Activated CD8-positive, alpha-beta memory T cell treated with anti-CD3 and anti-CD28 coated beads for 1 hour (primary cell): ENCODE results near the gene ZBED5.
A peak's percentile ranks its signal among the peaks of the same experiment; 100 is the strongest.
"Not testable (repeated sequence)": the region's sequence is repeated elsewhere in the genome, so short reads cannot be mapped to it uniquely, and the experiment has no call there.

Experiments
- DNase-seq, 2 donors: peaks; one replicate each; pipeline ENCODE4 v3.0.0-alpha.2; 2020; ENCODE audit warnings: low read depth in 1 of 2; ENCODE audit errors: extremely low read depth in 1 of 2

Gene ZBED5

GRCh38 chr11:10857709-10858438 lies at the start of gene ZBED5:
TSS of gene ZBED5 (minus strand) at chr11:10858053. CDS start at chr11:10854945, 3,108 bp downstream.
- DNase-seq, result peak; percentile 84 to 92

GRCh38 chr11:10906521-10906920 lies 48.7 kb upstream of the ZBED5 start:
- DNase-seq, result no peak

DNA sequence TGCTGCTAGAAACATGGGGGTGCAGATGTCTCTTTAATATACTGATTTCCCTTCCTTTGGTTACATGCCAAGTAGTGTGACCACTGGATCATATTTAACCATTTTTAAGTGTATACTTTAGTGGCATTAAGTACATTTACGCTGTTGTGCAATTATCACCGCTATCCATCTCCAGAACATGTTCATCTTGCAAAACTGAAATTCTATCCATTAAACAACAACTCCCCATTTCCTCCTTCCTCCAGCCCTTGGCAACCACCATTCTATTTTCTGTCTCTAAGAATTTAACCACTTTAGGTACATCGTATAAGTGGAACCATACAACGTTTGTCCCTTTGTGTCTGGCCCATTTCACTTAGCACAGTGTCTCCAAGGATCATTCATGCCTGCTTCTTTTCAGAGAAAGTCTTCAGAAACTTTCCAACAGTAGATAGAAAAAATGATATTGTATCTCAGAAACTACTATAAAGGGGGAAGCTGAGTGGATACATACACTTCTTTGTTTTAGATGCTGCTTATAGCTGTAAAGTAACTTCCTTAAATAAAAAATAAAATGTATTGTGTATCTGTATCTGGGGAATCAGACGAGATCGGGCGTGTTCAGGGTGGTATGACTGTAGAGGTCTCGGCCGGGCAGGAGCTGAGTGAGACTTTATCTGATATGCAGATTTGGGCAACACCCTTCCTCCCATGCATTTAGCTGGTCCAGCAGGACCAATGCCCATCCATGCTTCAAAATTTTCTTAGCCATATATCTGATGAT lies 44.6 kb upstream of the ZBED5 start:
- DNase-seq, result no peak

GRCh38 chr11:10900681-10901415 lies 43.0 kb upstream of the ZBED5 start:
- no peak for DNase-seq

DNA sequence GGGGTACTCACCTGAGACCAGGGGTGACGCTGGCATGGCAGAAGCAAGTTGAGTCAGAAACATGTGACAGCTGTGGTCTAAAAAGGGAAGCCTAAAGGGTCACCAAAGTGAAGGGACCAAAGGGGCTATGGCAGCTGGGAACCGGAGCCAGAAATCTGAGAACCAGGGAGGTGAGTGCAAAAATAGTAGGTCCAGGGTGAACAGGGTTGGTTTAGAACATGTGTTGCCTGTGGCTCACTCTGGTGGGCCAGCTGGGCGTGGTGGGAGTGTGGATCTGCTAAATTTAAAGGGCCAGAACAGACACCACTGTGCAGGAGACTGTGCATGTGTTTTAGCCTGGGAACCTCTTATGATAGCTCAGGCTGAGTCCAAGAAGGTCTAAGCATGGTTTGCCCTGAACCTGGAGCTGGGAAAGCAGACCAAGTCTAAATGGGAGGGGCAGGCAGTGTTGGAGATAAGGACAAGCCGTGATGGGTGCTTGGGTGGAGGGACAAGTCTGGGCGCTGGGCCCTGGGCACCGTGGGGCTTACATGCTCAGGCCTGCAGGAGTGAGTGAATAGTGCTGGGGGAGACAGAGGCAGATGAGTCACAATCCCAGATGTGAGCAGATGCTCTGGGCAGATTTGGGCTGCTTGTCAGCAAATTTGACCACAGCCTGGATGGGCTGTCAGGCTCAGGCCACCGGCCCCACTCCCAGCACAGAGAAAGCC lies 41.4 kb upstream of the ZBED5 start:
- no peak for DNase-seq

DNA sequence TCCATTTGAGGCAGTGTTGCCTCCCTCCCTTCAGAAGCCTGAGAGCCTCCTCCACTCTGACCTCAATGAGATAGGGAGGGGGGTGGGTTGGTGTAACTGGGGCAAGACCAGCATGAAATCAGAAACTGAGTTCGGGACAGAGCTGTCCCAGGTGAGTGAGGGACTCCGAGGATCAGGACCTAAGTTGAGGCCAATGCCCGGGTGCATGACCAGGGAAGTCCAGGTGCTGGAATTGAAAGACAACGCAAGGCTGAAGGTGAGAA lies 40.8 kb upstream of the ZBED5 start:
- DNase-seq, result no peak

DNA sequence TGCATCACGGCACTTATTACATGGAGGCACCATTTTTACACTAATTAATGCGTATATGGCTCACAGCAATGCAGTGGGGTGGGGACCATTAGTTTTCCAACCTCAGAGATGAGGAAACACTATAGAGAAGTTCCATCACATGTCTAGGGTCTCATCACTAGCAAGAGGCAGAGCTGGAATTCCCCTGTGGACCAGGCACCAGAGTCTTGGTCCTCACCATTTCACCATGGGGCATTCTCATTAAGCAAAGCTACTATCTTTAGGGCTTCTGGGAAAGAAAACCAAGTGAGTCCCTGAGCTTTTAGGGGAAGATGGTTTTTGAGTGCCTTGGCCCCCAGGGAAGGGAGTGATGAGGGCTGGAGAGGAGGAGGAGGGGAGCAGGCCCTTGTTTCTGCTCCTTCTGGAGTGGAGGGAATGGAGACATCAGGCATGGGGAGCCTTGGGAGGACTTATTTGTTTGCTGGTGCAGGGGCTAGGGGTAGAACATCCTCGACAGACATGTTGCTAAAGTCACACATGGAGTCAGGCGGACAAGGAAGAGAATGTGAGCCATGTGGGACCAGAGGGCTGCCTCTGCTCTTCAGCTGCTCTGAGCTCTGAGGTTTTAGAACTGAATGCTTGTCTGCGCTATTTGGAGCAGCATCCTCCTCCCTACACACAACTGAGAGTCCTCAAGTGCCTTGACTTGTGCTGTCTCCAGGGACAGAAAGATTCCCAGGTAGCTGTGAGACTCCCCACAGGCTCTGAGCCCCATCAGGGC lies 40.3 kb upstream of the ZBED5 start:
- no peak for DNase-seq

- no peak for DNase-seq
These were observed 39.3 kb upstream of the ZBED5 start for GRCh38 chr11:10897150-10897549.

DNA sequence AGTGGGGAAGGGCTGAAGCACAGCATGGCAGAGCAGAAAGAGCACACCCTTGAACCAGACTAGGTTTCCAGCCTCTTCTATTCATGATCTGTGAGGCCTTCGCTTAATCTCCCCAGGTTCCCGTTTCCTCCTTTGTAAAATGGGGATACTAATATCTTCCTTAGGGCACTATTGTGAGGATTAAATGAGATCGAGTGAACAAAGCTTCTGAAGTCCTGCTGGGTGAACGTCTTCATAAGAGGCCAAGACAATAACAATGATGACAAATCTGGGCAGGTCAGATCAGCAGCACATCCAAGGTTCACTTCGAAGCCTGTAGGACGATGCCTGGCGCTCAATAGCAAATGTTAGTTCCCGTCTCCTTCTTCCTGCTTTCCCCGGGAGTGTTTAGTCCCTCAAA lies 38.6 kb upstream of the ZBED5 start:
- DNase-seq, result no peak

GRCh38 chr11:10895285-10895684 lies 37.4 kb upstream of the ZBED5 start:
- no peak for DNase-seq

DNA sequence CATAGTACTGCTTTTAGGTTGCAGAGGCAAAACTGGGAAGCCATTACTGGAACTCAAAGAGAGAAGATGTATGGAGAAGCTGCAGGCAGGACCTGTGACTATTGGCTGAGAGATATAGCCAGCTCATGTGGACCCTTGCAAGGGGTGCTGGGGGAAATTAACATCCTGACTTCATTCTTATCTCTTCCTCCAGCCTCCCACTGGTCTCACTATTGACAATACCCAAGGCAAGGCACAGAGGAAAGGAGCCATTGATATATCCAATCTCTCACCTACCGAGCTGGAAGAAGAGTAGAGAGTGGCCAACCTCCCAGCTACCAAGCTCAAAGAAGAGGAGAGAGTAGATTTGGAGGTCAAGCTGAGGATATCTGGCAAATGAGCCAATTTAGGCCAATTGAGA lies 36.8 kb upstream of the ZBED5 start:
- no peak for DNase-seq

DNA sequence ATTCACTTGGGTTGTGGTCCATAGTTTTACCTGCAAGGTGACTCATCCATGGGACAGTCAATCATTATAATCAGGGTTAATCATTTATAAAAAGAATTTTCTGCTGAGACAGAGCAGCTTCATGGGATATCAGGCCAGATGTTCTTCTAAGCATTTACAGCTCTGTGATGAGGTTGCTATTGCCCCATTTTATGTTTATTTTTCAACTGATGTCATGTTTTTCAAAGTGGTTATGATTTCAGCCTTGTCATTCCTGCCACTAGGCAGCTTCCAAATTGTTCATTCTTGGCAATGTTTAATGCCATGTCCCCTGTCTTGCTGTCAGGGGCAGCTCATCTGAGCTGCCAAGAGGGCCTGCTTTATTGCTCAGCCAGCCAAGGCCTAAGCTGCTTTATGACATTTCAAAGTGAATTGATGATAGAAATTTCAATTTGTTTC lies 35.9 kb upstream of the ZBED5 start:
- DNase-seq, result no peak

GRCh38 chr11:10892250-10892649 lies 34.4 kb upstream of the ZBED5 start:
- DNase-seq, result no peak

DNA sequence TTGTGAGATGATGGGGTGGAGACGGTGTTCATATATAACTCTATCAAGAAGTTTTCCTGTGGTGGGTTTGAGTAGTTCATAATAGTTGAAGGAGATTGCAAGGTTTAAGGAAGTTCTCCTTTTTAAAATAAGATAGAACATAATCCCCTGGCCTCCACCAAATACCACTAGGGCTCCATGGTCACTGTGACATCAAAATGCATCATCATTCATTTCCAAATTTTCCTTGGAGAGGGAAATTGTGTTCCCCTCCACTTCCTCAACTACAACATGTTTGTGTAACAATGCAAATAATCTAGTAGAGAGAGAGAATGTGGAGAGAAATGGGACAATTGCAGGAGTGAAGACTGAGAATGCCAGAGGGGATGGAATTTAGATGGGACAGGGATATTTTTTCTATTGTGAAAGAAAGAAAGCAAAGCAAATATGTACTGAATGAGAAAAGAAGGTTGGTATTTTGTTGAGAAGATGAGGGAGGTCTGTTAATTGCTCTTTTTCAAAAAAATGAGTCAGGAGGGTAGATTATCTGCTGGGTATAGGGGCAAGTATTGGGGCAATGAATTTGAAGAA lies 33.4 kb upstream of the ZBED5 start:
- DNase-seq, result no peak

- not testable (repeated sequence) for DNase-seq
These were observed 32.2 kb upstream of the ZBED5 start for GRCh38 chr11:10890083-10890482.

DNA sequence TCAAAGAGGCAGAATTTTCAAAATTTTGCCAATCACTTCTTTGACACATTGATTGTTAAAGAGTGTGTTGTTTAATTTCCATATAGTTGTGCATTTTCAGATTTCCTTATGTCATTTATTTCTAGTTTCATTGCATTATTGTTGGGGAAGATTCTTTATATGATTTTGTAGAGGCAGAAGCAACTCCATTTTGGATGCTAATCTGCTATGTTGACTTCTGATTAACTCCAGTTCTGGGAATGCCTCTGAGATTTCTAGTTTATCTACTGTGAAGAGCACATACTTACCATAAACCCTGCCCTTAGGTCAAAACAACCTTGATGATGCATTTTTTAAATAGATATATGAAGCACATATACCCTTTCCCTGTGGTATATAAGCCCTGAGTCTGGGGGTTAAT lies 29.5 kb upstream of the ZBED5 start:
- DNase-seq, result no peak

- no peak for DNase-seq
These were observed 28.9 kb upstream of the ZBED5 start for GRCh38 chr11:10886652-10887250.

DNA sequence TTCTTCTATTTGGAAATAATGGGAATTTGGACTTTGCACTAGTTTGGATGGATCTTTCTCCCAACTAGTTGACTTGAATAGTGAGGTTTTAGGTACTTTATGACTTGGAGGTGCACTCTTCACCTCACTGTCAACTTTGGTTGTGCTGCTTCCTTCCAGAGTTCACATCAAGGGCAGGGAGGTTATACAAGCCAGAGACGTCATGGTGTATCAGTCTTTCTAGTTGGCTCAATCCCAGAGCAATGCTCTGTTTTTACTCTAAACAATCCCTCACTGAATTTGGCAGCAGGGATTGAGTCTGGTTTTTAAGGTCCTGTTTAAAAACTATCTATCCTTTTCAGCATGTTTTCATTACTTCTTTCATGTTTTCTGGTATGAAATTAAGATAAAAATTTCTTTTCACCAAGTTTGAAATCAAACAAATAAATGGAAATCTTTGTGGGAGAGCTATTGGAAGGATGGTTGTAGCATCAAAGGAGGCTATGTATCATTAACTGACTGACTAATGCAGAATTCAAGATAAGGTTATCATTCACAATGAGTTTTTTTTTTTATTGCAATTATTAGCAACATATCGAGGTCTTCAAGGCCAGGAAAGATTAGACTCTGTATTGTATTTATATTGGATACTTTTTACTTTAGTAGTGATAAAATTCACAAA lies 28.0 kb upstream of the ZBED5 start:
- no peak for DNase-seq

DNA sequence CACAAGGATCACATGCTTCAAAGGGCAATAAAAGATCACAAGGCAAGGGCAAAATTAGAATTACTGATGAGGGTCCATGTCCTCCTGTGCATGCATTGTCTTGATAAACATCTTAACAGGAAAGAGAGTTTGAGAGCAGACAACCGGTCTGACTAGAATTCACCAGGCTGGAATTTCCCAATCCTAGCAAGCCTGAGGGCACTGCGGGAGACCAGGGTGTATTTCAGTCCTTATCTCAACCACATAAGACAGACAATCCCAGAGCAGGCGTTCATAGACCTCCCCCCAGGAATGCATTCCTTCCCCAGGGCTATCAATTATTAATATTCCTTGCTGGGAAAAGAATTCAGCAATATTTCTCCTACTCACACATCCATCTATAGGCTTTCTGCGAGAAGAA lies 26.4 kb upstream of the ZBED5 start:
- DNase-seq, result not testable (repeated sequence)
